Ovary (tissue), 3 donors: ENCODE measurements around the gene CXCR2.

Source experiments
- CTCF ChIP-seq, 3 donors: fragments of 450-650 bp in 2 of 3; fragments of 200-600 bp in 1 of 3; IDR thresholded peaks; one replicate each; pipeline versions ENCODE4 v1.5.1 to v1.8.0; 2016 to 2022; ENCODE audit warnings: antibody characterized with exemption in 3 of 3, mild to moderate bottlenecking in 1 of 3
- EP300 ChIP-seq: sonication (generic); formaldehyde crosslinking; IDR thresholded peaks from one replicate; pipeline ENCODE4 v1.6.1; 2017; ENCODE audit warnings: antibody characterized with exemption
- POLR2A ChIP-seq: fragments of 450-650 bp; IDR thresholded peaks from one replicate; pipeline ENCODE4 v1.6.1; 2017; ENCODE audit warnings: antibody characterized with exemption, mild to moderate bottlenecking, moderate library complexity
- donor health status: DM: no; HTN: no; CAD: no.

DNA sequence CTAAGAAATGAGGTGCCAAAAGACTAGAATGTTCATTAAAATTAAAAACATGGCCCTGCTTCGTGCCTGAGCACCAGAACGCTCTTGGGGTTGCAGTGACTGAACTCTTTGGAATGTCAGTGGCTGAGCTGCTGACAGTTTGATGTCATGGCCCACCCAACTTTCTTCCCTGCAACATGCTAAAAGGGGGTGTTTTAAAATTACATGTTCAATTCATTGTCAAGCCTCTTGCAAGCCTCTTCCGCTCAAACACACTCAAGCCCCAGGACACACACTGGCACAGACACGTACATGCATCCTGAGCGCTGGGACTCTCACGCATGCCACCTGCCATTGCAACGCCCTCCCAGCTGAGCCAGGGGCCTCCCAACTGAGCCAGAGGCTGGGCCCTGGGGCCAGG lies 44.1 kb upstream of the CXCR2 start:
- TF ChIP-seq CTCF (IDR thresholded peaks at IDR 0.05) (no peak), EP300 (no peak), POLR2A (no peak)
